IMR-90 (cell line): ENCODE results near the gene PDGFA. TPM values are rescaled to one million over a fixed set of nuclear protein-coding genes. Genes with fewer than 3 reads are reported as not detected.

Source experiments
- ATAC-seq: fragments of 200-7000 bp; cut with Tn5 transposase; 2 replicates; pipeline ENCODE4 v1.9.1; 2020; ENCODE audit warnings: low read depth, mild to moderate bottlenecking, moderate library complexity
- BruUV-seq: library from RNA; stranded (reverse); fragments of 400-500 nt; replicated peaks from 2 replicates; lab custom pipeline; 2021; lab: Mats Ljungman, UMichigan
- CTCF ChIA-PET: fragments of 300-600 bp; formaldehyde crosslinking; extraction: SDS; loops from one replicate; lab custom pipeline; 2021; ENCODE audit warnings: antibody characterized with exemption; lab: Yijun Ruan, JAX
- POLR2A ChIA-PET: fragments of 300-600 bp; sonication (Branson Sonifier 250); formaldehyde crosslinking; loops from one replicate; lab custom pipeline; 2022; ENCODE audit warnings: antibody characterized with exemption; ENCODE audit not compliant: unreplicated experiment; lab: Charles Lee
- DNase-seq: peaks from one replicate; pipeline ENCODE4 v3.0.0; 2013
- H2AFZ ChIP-seq: replicated peaks from 2 replicates; pipeline ENCODE3; 2013; ENCODE audit warnings: low read length, mild to moderate bottlenecking; ENCODE audit not compliant: poor library complexity
- H2AK5ac ChIP-seq: 2 replicates; pipeline ENCODE4 v1.6.1; 2013; ENCODE audit warnings: low read depth, low read length, inconsistent platforms
- H2AK9ac ChIP-seq: replicated peaks from 2 replicates; pipeline ENCODE3; 2013; ENCODE audit warnings: mild to moderate bottlenecking, low read depth, low read length, moderate library complexity; ENCODE audit not compliant: poor library complexity
- H2BK120ac ChIP-seq: 2 replicates; pipeline ENCODE4 v1.6.1; 2013; ENCODE audit warnings: low read depth, low read length, inconsistent platforms
- H2BK15ac ChIP-seq: 3 replicates; pipeline ENCODE4 v1.6.1; 2013; ENCODE audit warnings: low read depth, low read length, inconsistent platforms
- H2BK20ac ChIP-seq: 2 replicates; pipeline ENCODE4 v1.6.1; 2013; ENCODE audit warnings: low read depth, mild to moderate bottlenecking, inconsistent platforms, low read length, moderate library complexity
- H2BK5ac ChIP-seq: 2 replicates; pipeline ENCODE4 v1.6.1; 2013; ENCODE audit warnings: mild to moderate bottlenecking, low read depth, low read length, inconsistent platforms; ENCODE audit not compliant: poor library complexity, severe bottlenecking
- H3K14ac ChIP-seq: replicated peaks from 2 replicates; pipeline ENCODE4 v1.6.1; 2013; ENCODE audit warnings: low read depth, low read length, inconsistent platforms
- H3K18ac ChIP-seq: 2 replicates; pipeline ENCODE4 v1.6.1; 2013; ENCODE audit warnings: low read depth, low read length, control low read depth
- H3K23ac ChIP-seq: 2 replicates; pipeline ENCODE4 v1.6.1; 2013; ENCODE audit warnings: low read depth, low read length, inconsistent platforms
- H3K27ac ChIP-seq: 2 replicates; pipeline ENCODE4 v1.5.1; 2013; ENCODE audit warnings: mild to moderate bottlenecking, control low read depth, low read length; ENCODE audit not compliant: insufficient read depth
- H3K27me3 ChIP-seq: 2 replicates; pipeline ENCODE4 v1.6.1; 2013; ENCODE audit warnings: low read length; ENCODE audit not compliant: control insufficient read depth, insufficient read depth
- H3K36me3 ChIP-seq: 2 replicates; pipeline ENCODE4 v1.6.1; 2013; ENCODE audit warnings: low read length, mixed read lengths; ENCODE audit not compliant: control insufficient read depth, insufficient read depth
- H3K4ac ChIP-seq: 2 replicates; pipeline ENCODE4 v1.6.1; 2013; ENCODE audit warnings: low read depth, low read length, inconsistent platforms
- H3K4me1 ChIP-seq: 2 replicates; pipeline ENCODE4 v1.6.1; 2013; ENCODE audit warnings: low read length, mixed read lengths; ENCODE audit not compliant: control insufficient read depth, insufficient read depth
- H3K4me2 ChIP-seq: 2 replicates; pipeline ENCODE4 v1.6.1; 2013; ENCODE audit warnings: low read depth, mild to moderate bottlenecking, control low read depth, low read length, moderate library complexity
- H3K4me3 ChIP-seq: 2 replicates; pipeline ENCODE4 v1.5.1; 2013; ENCODE audit warnings: low read depth, mild to moderate bottlenecking, control low read depth, low read length, moderate library complexity; ENCODE audit not compliant: insufficient read depth
- H3K56ac ChIP-seq: 2 replicates; pipeline ENCODE4 v1.6.1; 2013; ENCODE audit warnings: low read length, inconsistent platforms; ENCODE audit not compliant: insufficient read depth; ENCODE audit errors: extremely low read depth
- H3K79me1 ChIP-seq, 2 experiments: 2 replicates each; pipeline ENCODE4 v1.6.1; 2013; ENCODE audit warnings: low read length in 2 of 2, inconsistent platforms in 1 of 2, low read depth in 1 of 2
- H3K9ac ChIP-seq: 2 replicates; pipeline ENCODE4 v1.6.1; 2013; ENCODE audit warnings: low read depth, low read length, control low read depth
- H3K9me1 ChIP-seq: 2 replicates; pipeline ENCODE4 v1.6.1; 2013; ENCODE audit warnings: low read length, inconsistent platforms; ENCODE audit not compliant: insufficient read depth
- H3K9me3 ChIP-seq: 2 replicates; pipeline ENCODE4 v1.6.1; 2013; ENCODE audit warnings: low read length; ENCODE audit not compliant: control insufficient read depth, insufficient read depth
- H4K20me1 ChIP-seq: 2 replicates; pipeline ENCODE4 v1.6.1; 2013; ENCODE audit warnings: low read length, inconsistent platforms; ENCODE audit not compliant: insufficient read depth
- H4K5ac ChIP-seq: 2 replicates; pipeline ENCODE4 v1.6.1; 2013; ENCODE audit warnings: mild to moderate bottlenecking, low read depth, low read length, control low read depth
- H4K8ac ChIP-seq, 2 experiments: 2 replicates each; pipeline ENCODE4 v1.6.1; 2013; ENCODE audit warnings: low read depth in 2 of 2, low read length in 2 of 2, control low read depth in 1 of 2, inconsistent platforms in 1 of 2
- H4K91ac ChIP-seq: 2 replicates; pipeline ENCODE4 v1.6.1; 2013; ENCODE audit warnings: low read depth, low read length, inconsistent platforms; ENCODE audit not compliant: insufficient read depth
- BHLHE40 ChIP-seq: fragments of 150-350 bp; IDR thresholded peaks from 2 replicates; pipeline ENCODE4 v1.6.1; 2016; ENCODE audit warnings: mild to moderate bottlenecking, low read depth, low read length
- CEBPB ChIP-seq: IDR thresholded peaks from 2 replicates; pipeline ENCODE4 v1.6.1; 2012; ENCODE audit warnings: low read depth, low read length, improper control_type of control experiment
- CHD1 ChIP-seq: IDR thresholded peaks from 2 replicates; pipeline ENCODE4 v1.6.1; 2012; ENCODE audit warnings: low read depth, low read length, improper control_type of control experiment
- FOS ChIP-seq: fragments of 150-350 bp; IDR thresholded peaks from 2 replicates; pipeline ENCODE4 v1.6.1; 2016; ENCODE audit warnings: low read depth, low read length
- MAFK ChIP-seq: IDR thresholded peaks from 2 replicates; pipeline ENCODE4 v1.6.1; 2012; ENCODE audit warnings: low read depth, low read length, improper control_type of control experiment
- MAZ ChIP-seq: IDR thresholded peaks from 2 replicates; pipeline ENCODE4 v1.6.1; 2012; ENCODE audit warnings: low read depth, mild to moderate bottlenecking, low read length, improper control_type of control experiment, moderate library complexity, borderline replicate concordance
- MXI1 ChIP-seq: IDR thresholded peaks from 2 replicates; pipeline ENCODE4 v1.6.1; 2012; ENCODE audit warnings: low read depth, mild to moderate bottlenecking, low read length, moderate library complexity, borderline replicate concordance
- POLR2A ChIP-seq: IDR thresholded peaks from 2 replicates; pipeline ENCODE4 v1.6.1; 2012; ENCODE audit warnings: mild to moderate bottlenecking, low read depth, low read length
- RAD21 ChIP-seq: IDR thresholded peaks from 2 replicates; pipeline ENCODE4 v1.6.1; 2012; ENCODE audit warnings: low read length, improper control_type of control experiment
- RCOR1 ChIP-seq: IDR thresholded peaks from 2 replicates; pipeline ENCODE4 v1.6.1; 2012; ENCODE audit warnings: mild to moderate bottlenecking, low read length, improper control_type of control experiment; ENCODE audit not compliant: insufficient replicate concordance
- RFX5 ChIP-seq: IDR thresholded peaks from 2 replicates; pipeline ENCODE4 v1.8.0; 2012; ENCODE audit warnings: low read depth, mild to moderate bottlenecking, low read length, moderate library complexity
- WGBS, 2 experiments: methylation state at CpG; one replicate each; pipeline versions ENCODE4 v1.1.5 to v1.1.7; 2013; ENCODE audit warnings: missing lambda C conversion rate in 2 of 2; ENCODE audit not compliant: insufficient read length in 1 of 2; ENCODE audit errors: extremely low coverage in 2 of 2; 5-methylcytosine and 5-hydroxymethylcytosine counted together
- dilution Hi-C: fragments of 300-500 bp; cut with HindIII; formaldehyde crosslinking; loops from one replicate; pipeline ENCODE4 v1.14.3; 2018; ENCODE audit warnings: low sequenced_read_pairs; ENCODE audit not compliant: unreplicated experiment
- in situ Hi-C: fragments of 300-500 bp; cut with MboI; formaldehyde crosslinking; loops from 3 replicates; pipeline ENCODE4 v1.14.3; 2019; ENCODE audit warnings: low sequenced_read_pairs, inconsistent platforms, mixed read lengths
- intact Hi-C: fragments of 100-400 bp; cut with micrococcal nuclease; formaldehyde crosslinking; loops from 2 replicates; pipeline ENCODE4 v1.10.0; 2022
- polyA plus RNA-seq, 3 experiments: library from polyadenylated mRNA; depleted of rRNA; stranded (reverse); fragments of >200 nt; gene quantifications; 2 replicates each; pipeline ENCODE4 v1.2.3, GENCODE V29; 2012; ENCODE audit warnings: low replicate concordance in 1 of 3
- total RNA-seq: library from RNA; depleted of rRNA; stranded (reverse); fragments of >200 nt; gene quantifications from 2 replicates; pipeline ENCODE4 v1.2.3, GENCODE V29; 2012
- TF ChIP-seq, protein P1 (sequence below): fragments of 150-350 bp; IDR thresholded peaks from 2 replicates; pipeline ENCODE4 v1.6.1; 2017; ENCODE audit warnings: mild to moderate bottlenecking, antibody characterized with exemption, low read length, low read depth
- TF ChIP-seq, protein P2 (sequence below): conservative IDR thresholded peaks from 2 replicates; pipeline ENCODE4 v1.5.1; 2012; ENCODE audit warnings: mild to moderate bottlenecking, low read depth, low read length, improper control_type of control experiment
- TF ChIP-seq, protein P3 (sequence below): fragments of 150-350 bp; IDR thresholded peaks from 2 replicates; pipeline ENCODE4 v1.6.1; 2016; ENCODE audit warnings: low read depth, mild to moderate bottlenecking, low read length, moderate library complexity, borderline replicate concordance

Gene PDGFA
- total and polyA plus RNA-seq, 2 of the 4 experiments (the other 2 are of a cell fraction), result 3.3 to 3.8 TPM

DNA sequence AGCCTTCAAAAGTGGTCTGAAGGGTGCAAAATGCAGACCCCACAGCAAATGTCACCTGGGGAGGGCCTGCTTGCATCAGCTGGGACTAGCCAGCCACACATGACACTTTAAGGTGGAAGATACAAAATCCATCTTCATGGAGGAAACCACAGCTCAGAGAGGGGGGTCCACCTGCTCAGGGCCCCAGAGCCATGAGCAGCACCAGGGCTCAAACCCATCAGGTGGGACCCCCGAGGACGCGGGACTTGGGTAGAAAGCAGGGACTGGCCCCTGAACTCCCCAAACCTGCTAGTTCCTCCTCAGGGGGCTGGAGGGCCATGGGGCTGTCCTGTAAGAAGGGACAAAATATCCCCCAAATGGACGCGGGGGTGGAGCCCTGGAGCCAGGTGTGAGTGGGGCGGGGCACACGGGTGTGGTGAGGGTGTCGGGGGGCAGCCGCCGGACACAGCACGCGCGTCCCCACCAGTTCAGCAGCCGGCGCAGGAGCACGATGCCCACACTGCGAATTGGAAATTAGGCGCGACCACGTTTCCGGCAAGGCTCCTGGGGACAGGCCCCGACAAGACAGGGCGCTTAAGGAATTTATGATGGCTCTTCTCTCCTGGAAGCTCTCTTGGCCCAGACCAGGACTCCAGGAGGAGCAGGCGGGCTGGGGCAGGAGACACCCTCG is 8.0 kb downstream of the PDGFA start:
- in situ Hi-C loops, result no loop called here
- H3K18ac ChIP-seq, result no peak overlapping the region
- H3K9me3 ChIP-seq, result no peaks in the 10 kb centered on the region
- no peak overlapping the region for H2BK5ac ChIP-seq
- ATAC-seq (no peak), DNase-seq (no peak)
- H4K20me1 ChIP-seq, result no peaks in the 10 kb centered on the region; the same call in 1 of the 2 replicates
- H3K56ac ChIP-seq, result no peak overlapping the region
- H3K23ac ChIP-seq, result no peak overlapping the region
- H2BK120ac ChIP-seq, result no peak overlapping the region
- H3K4ac ChIP-seq, result no peak overlapping the region
- CTCF ChIA-PET, result no interaction called here
- dilution Hi-C loops, result no loop called here
- no peak overlapping the region for H3K4me2 ChIP-seq
- H4K91ac ChIP-seq, result no peak overlapping the region
- no peak overlapping the region for H4K8ac ChIP-seq
- peaks cover 3% of the 10 kb centered on the region for H3K4me1 ChIP-seq
- no peak overlapping the region for H2AK9ac ChIP-seq
- H3K36me3 ChIP-seq, result 0 out of 2 replicates have a peak, but pooled peaks cover 4% of the 10 kb centered on the region
- H3K79me1 ChIP-seq, result peaks cover 0 to 27% of the 10 kb centered on the region in 2 experiments; a peak in 3 of 4 replicates
- H3K9me1 ChIP-seq, result peaks cover 6% of the 10 kb centered on the region; the same call in 1 of the 2 replicates
- no TSS peak for BruUV-seq
- H3K27me3 ChIP-seq, result no peaks in the 10 kb centered on the region
- H2BK20ac ChIP-seq, result no peak overlapping the region
- POLR2A ChIA-PET, result no interaction called here
- TF ChIP-seq BHLHE40 (no peak), RAD21 (no peak), MAZ (no peak), FOS (no peak), CEBPB (no peak), POLR2A (no peak), RFX5 (no peak), MXI1 (no peak), MAFK (no peak), CHD1 (no peak), RCOR1 (no peak)
- TF ChIP-seq, protein P1, sequence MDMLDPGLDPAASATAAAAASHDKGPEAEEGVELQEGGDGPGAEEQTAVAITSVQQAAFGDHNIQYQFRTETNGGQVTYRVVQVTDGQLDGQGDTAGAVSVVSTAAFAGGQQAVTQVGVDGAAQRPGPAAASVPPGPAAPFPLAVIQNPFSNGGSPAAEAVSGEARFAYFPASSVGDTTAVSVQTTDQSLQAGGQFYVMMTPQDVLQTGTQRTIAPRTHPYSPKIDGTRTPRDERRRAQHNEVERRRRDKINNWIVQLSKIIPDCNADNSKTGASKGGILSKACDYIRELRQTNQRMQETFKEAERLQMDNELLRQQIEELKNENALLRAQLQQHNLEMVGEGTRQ, result no peak
- TF ChIP-seq, protein P2, sequence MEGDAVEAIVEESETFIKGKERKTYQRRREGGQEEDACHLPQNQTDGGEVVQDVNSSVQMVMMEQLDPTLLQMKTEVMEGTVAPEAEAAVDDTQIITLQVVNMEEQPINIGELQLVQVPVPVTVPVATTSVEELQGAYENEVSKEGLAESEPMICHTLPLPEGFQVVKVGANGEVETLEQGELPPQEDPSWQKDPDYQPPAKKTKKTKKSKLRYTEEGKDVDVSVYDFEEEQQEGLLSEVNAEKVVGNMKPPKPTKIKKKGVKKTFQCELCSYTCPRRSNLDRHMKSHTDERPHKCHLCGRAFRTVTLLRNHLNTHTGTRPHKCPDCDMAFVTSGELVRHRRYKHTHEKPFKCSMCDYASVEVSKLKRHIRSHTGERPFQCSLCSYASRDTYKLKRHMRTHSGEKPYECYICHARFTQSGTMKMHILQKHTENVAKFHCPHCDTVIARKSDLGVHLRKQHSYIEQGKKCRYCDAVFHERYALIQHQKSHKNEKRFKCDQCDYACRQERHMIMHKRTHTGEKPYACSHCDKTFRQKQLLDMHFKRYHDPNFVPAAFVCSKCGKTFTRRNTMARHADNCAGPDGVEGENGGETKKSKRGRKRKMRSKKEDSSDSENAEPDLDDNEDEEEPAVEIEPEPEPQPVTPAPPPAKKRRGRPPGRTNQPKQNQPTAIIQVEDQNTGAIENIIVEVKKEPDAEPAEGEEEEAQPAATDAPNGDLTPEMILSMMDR, result no peak
- TF ChIP-seq, protein P3, sequence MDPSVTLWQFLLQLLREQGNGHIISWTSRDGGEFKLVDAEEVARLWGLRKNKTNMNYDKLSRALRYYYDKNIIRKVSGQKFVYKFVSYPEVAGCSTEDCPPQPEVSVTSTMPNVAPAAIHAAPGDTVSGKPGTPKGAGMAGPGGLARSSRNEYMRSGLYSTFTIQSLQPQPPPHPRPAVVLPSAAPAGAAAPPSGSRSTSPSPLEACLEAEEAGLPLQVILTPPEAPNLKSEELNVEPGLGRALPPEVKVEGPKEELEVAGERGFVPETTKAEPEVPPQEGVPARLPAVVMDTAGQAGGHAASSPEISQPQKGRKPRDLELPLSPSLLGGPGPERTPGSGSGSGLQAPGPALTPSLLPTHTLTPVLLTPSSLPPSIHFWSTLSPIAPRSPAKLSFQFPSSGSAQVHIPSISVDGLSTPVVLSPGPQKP, result no peak
- H3K4me3 ChIP-seq, result no peak overlapping the region
- WGBS, 2 experiments, result 98% methylated on average over 13 of the region's 25 CpGs; no CpG with 5 or more reads in 1 of the 2 experiments
- no peak overlapping the region for H3K14ac ChIP-seq
- no peak overlapping the region for H2BK15ac ChIP-seq
- H2AK5ac ChIP-seq, result no peak overlapping the region
- H3K9ac ChIP-seq, result no peak overlapping the region
- no peak overlapping the region for H3K27ac ChIP-seq
- no peak overlapping the region for H4K5ac ChIP-seq
- no peak overlapping the region for H2AFZ ChIP-seq
- intact Hi-C loops, result loop anchor here (10.0 kb wide), 1 partner anchor 363 kb away; the partner anchor contains the start of gene GET4
